Breast epithelium (tissue), 3 donors: ENCODE results near the gene RAP2C.

Source experiments
- POLR2A ChIP-seq: fragments of 450-650 bp; IDR thresholded peaks from one replicate; pipeline ENCODE4 v1.6.1; 2016; ENCODE audit warnings: antibody characterized with exemption, mild to moderate bottlenecking, moderate library complexity
- POLR2AphosphoS5 ChIP-seq, 3 donors: sonication (generic); formaldehyde crosslinking; IDR thresholded peaks; one replicate each; pipeline ENCODE4 v1.6.1; 2017; ENCODE audit warnings: antibody characterized with exemption in 3 of 3
- TF ChIP-seq, protein P1 (sequence below), 3 donors: fragments of 450-650 bp; IDR thresholded peaks; one replicate each; pipeline ENCODE4 v1.5.1; 2016 to 2017; ENCODE audit warnings: antibody characterized with exemption in 3 of 3, mild to moderate bottlenecking in 3 of 3, moderate library complexity in 3 of 3

DNA sequence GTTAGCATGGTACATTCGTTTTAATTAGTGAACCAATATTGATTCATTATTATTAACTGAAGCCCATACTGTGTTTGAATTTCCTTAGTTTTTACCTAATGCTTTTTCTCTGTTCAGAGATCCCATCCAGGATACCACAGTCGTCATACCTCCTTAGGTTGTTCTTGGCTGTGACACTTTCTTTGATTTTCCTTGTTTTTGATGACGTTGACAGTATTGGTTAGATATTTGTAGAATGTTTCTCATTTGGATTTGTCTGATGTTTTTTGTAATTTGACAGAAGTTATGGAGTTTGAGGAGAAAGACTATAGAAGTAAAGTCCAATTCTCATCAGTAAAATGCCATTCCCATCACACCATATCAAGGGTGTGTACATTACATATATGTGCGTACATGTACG lies 16.2 kb upstream of the RAP2C start:
- TF ChIP-seq, protein P1, sequence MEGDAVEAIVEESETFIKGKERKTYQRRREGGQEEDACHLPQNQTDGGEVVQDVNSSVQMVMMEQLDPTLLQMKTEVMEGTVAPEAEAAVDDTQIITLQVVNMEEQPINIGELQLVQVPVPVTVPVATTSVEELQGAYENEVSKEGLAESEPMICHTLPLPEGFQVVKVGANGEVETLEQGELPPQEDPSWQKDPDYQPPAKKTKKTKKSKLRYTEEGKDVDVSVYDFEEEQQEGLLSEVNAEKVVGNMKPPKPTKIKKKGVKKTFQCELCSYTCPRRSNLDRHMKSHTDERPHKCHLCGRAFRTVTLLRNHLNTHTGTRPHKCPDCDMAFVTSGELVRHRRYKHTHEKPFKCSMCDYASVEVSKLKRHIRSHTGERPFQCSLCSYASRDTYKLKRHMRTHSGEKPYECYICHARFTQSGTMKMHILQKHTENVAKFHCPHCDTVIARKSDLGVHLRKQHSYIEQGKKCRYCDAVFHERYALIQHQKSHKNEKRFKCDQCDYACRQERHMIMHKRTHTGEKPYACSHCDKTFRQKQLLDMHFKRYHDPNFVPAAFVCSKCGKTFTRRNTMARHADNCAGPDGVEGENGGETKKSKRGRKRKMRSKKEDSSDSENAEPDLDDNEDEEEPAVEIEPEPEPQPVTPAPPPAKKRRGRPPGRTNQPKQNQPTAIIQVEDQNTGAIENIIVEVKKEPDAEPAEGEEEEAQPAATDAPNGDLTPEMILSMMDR (IDR thresholded peaks at IDR 0.05), result no peak
- no peak for TF ChIP-seq POLR2A
- no peak for TF ChIP-seq POLR2AphosphoS5 (IDR thresholded peaks at IDR 0.05)
